T-helper 17 cell (primary cell): Measurements from ENCODE around the gene HDAC10. TPM values are rescaled to one million over a fixed set of nuclear protein-coding genes. Genes with fewer than 3 reads are reported as not detected.

Source experiments
- ATAC-seq: fragments of 150-1000 bp; cut with Tn5 transposase; 2 replicates; pipeline ENCODE4 v1.10.0; 2021; ENCODE audit warnings: mild to moderate bottlenecking, moderate library complexity
- DNase-seq, 3 donors: peaks; one replicate each; pipeline versions ENCODE4 v3.0.0 to v3.0.0-alpha.2; 2020 to 2021
- H3K9me3 ChIP-seq: one replicate; pipeline ENCODE4 v1.7.0; 2013; ENCODE audit warnings: low read length, mild to moderate bottlenecking; ENCODE audit not compliant: control insufficient read depth, poor library complexity, severe bottlenecking
- H3K27ac Mint-ChIP-seq: one replicate; pipeline ENCODE4 v1.8.0; 2022; ENCODE audit warnings: mild to moderate bottlenecking, moderate library complexity, mixed read lengths
- H3K27me3 Mint-ChIP-seq: one replicate; pipeline ENCODE4 v1.8.0; 2022; ENCODE audit warnings: mixed read lengths
- H3K36me3 Mint-ChIP-seq: one replicate; pipeline ENCODE4 v1.8.0; 2022; ENCODE audit warnings: low read depth, mixed read lengths
- H3K4me1 Mint-ChIP-seq: one replicate; pipeline ENCODE4 v1.8.0; 2022; ENCODE audit warnings: mild to moderate bottlenecking, mixed read lengths
- H3K4me3 Mint-ChIP-seq: one replicate; pipeline ENCODE4 v1.8.0; 2022; ENCODE audit warnings: mild to moderate bottlenecking, moderate library complexity, mixed read lengths
- total RNA-seq, 4 donors: library from RNA in 2 of 4; stranded (reverse) in 2 of 4; gene quantifications; one replicate each; pipeline ENCODE4 v1.2.3 and lab custom pipeline; 2022 to 2026

HDAC10 gene
- total RNA-seq, 2 donors from 2014 or later: 95.5 to 105 TPM

- peaks cover 2% of the 10 kb centered on the region for H3K36me3 Mint-ChIP-seq
Observed at GRCh38 chr22:50289942-50290630, 39.0 kb upstream of the HDAC10 start.

GRCh38 chr22:50289151-50289941 is 38.3 kb upstream of the HDAC10 start:
- peaks cover 21% of the 10 kb centered on the region for H3K27me3 Mint-ChIP-seq
- H3K4me3 Mint-ChIP-seq: no peak overlapping the region
- peaks cover 6% of the 10 kb centered on the region for H3K4me1 Mint-ChIP-seq
- no peak overlapping the region for H3K27ac Mint-ChIP-seq
- peaks cover 2% of the 10 kb centered on the region for H3K36me3 Mint-ChIP-seq
- DNase-seq (no peak), ATAC-seq (no peak)
- no peaks in the 10 kb centered on the region for H3K9me3 ChIP-seq

More at GRCh38 chr22:50289942-50290630, 39.0 kb upstream of the HDAC10 start:
- no peaks in the 10 kb centered on the region for H3K9me3 ChIP-seq
- no peak for DNase-seq
- ATAC-seq: no peak
- Mint-ChIP-seq H3K4me3 (no peak overlapping the region), H3K27me3 (peaks cover 21% of the 10 kb centered on the region), H3K4me1 (peaks cover 4% of the 10 kb centered on the region), H3K27ac (no peak overlapping the region)

- no peak for ATAC-seq
- H3K9me3 ChIP-seq: no peaks in the 10 kb centered on the region
- no peak overlapping the region for H3K4me3 Mint-ChIP-seq
- no peak for DNase-seq
- peaks cover 2% of the 10 kb centered on the region for H3K36me3 Mint-ChIP-seq
- H3K27me3 Mint-ChIP-seq: peaks cover 17% of the 10 kb centered on the region
- H3K27ac Mint-ChIP-seq: no peak overlapping the region
- H3K4me1 Mint-ChIP-seq: peaks cover 5% of the 10 kb centered on the region
Observed at GRCh38 chr22:50287731-50288130, 36.7 kb upstream of the HDAC10 start.

- H3K4me1 Mint-ChIP-seq: peaks cover 2% of the 10 kb centered on the region
- no peaks in the 10 kb centered on the region for H3K9me3 ChIP-seq
- no peak overlapping the region for H3K4me3 Mint-ChIP-seq
- H3K27ac Mint-ChIP-seq: no peak overlapping the region
- H3K36me3 Mint-ChIP-seq: no peaks in the 10 kb centered on the region
- peaks cover 8% of the 10 kb centered on the region for H3K27me3 Mint-ChIP-seq
- DNase-seq (no peak), ATAC-seq (no peak)
Observed at GRCh38 chr22:50286701-50287318, 35.7 kb upstream of the HDAC10 start.

GRCh38 chr22:50286275-50286674 is 35.2 kb upstream of the HDAC10 start:
- peaks cover 2% of the 10 kb centered on the region for H3K4me1 Mint-ChIP-seq
- no peak overlapping the region for H3K4me3 Mint-ChIP-seq
- DNase-seq (no peak), ATAC-seq (no peak)
- H3K9me3 ChIP-seq: no peaks in the 10 kb centered on the region
- H3K27me3 Mint-ChIP-seq: peaks cover 3% of the 10 kb centered on the region
- H3K27ac Mint-ChIP-seq: no peak overlapping the region
- no peaks in the 10 kb centered on the region for H3K36me3 Mint-ChIP-seq

GRCh38 chr22:50285568-50286229 is 34.6 kb upstream of the HDAC10 start:
- Mint-ChIP-seq H3K27me3 (no peaks in the 10 kb centered on the region), H3K4me1 (peaks cover 2% of the 10 kb centered on the region), H3K27ac (no peak overlapping the region), H3K4me3 (no peak overlapping the region), H3K36me3 (no peaks in the 10 kb centered on the region)
- ATAC-seq (no peak), DNase-seq (no peak)
- no peaks in the 10 kb centered on the region for H3K9me3 ChIP-seq

GRCh38 chr22:50284479-50284878 is 33.4 kb upstream of the HDAC10 start:
- Mint-ChIP-seq H3K4me3 (peak overlapping the region; percentile 41), H3K27me3 (no peaks in the 10 kb centered on the region), H3K27ac (no peak overlapping the region), H3K4me1 (peaks cover 2% of the 10 kb centered on the region), H3K36me3 (no peaks in the 10 kb centered on the region)
- H3K9me3 ChIP-seq: no peaks in the 10 kb centered on the region
- no peak for DNase-seq
- ATAC-seq: no peak

GRCh38 chr22:50283821-50284220 is 32.8 kb upstream of the HDAC10 start:
- H3K4me3 Mint-ChIP-seq: no peak overlapping the region
- no peak for DNase-seq
- no peak overlapping the region for H3K27ac Mint-ChIP-seq
- H3K27me3 Mint-ChIP-seq: no peaks in the 10 kb centered on the region
- H3K36me3 Mint-ChIP-seq: no peaks in the 10 kb centered on the region
- ATAC-seq: no peak
- H3K4me1 Mint-ChIP-seq: peaks cover 2% of the 10 kb centered on the region
- no peaks in the 10 kb centered on the region for H3K9me3 ChIP-seq

- ATAC-seq: no peak
- Mint-ChIP-seq H3K27me3 (no peaks in the 10 kb centered on the region), H3K36me3 (no peaks in the 10 kb centered on the region), H3K27ac (no peak overlapping the region), H3K4me3 (no peak overlapping the region), H3K4me1 (peaks cover 2% of the 10 kb centered on the region)
- DNase-seq: no peak
- no peaks in the 10 kb centered on the region for H3K9me3 ChIP-seq
Observed at GRCh38 chr22:50282361-50283155, 31.5 kb upstream of the HDAC10 start.

- ATAC-seq: no peak
- H3K27me3 Mint-ChIP-seq: no peaks in the 10 kb centered on the region
- no peak overlapping the region for H3K4me3 Mint-ChIP-seq
- peaks cover 2% of the 10 kb centered on the region for H3K4me1 Mint-ChIP-seq
- no peak overlapping the region for H3K27ac Mint-ChIP-seq
- no peak for DNase-seq
- H3K36me3 Mint-ChIP-seq: no peaks in the 10 kb centered on the region
- H3K9me3 ChIP-seq: no peaks in the 10 kb centered on the region
Observed at GRCh38 chr22:50281957-50282356, 30.9 kb upstream of the HDAC10 start.

GRCh38 chr22:50281384-50281760 is 30.3 kb upstream of the HDAC10 start:
- no peak for ATAC-seq
- Mint-ChIP-seq H3K27ac (no peak overlapping the region), H3K27me3 (no peaks in the 10 kb centered on the region), H3K4me3 (no peak overlapping the region), H3K4me1 (peaks cover 2% of the 10 kb centered on the region), H3K36me3 (no peaks in the 10 kb centered on the region)
- no peak for DNase-seq
- no peaks in the 10 kb centered on the region for H3K9me3 ChIP-seq

GRCh38 chr22:50280708-50281383 is 29.8 kb upstream of the HDAC10 start:
- peaks cover 2% of the 10 kb centered on the region for H3K4me1 Mint-ChIP-seq
- no peak overlapping the region for H3K4me3 Mint-ChIP-seq
- DNase-seq: no peak
- no peak for ATAC-seq
- H3K27me3 Mint-ChIP-seq: no peaks in the 10 kb centered on the region
- H3K27ac Mint-ChIP-seq: no peak overlapping the region
- H3K9me3 ChIP-seq: no peaks in the 10 kb centered on the region
- no peaks in the 10 kb centered on the region for H3K36me3 Mint-ChIP-seq
